HepG2 (cell line): ENCODE data around the gene SLC16A5. TPM values are rescaled to one million over a fixed set of nuclear protein-coding genes. Genes with fewer than 3 reads are reported as not detected.

Experiments used
- AHDC1 ChIP-seq: sonication (generic); formaldehyde crosslinking; IDR thresholded peaks from 2 replicates; pipeline ENCODE4 v1.5.1; 2020; ENCODE audit warnings: mild to moderate bottlenecking, missing genetic modification reagents, borderline replicate concordance
- ATF7 ChIP-seq, 2 experiments: fragments of 450-650 bp in 1 of 2; sonication (generic) in 1 of 2; formaldehyde crosslinking in 1 of 2; IDR thresholded peaks; 2 replicates each; pipeline versions ENCODE4 v1.4.0 to v1.6.1; 2016 to 2020; ENCODE audit warnings: antibody characterized with exemption in 1 of 2, mild to moderate bottlenecking in 1 of 2, missing genetic modification reagents in 1 of 2
- CBFB ChIP-seq: sonication (generic); formaldehyde crosslinking; IDR thresholded peaks from 2 replicates; pipeline ENCODE4 v1.4.0; 2020; ENCODE audit warnings: missing genetic modification reagents
- HOXD1 ChIP-seq: sonication (generic); formaldehyde crosslinking; IDR thresholded peaks from 2 replicates; pipeline ENCODE4 v1.5.0; 2020; ENCODE audit warnings: missing genetic modification reagents
- KDM1A ChIP-seq: IDR thresholded peaks from 2 replicates; pipeline ENCODE4 v1.6.1; 2016; ENCODE audit warnings: missing compliant biosample characterization
- PAWR ChIP-seq: sonication (generic); formaldehyde crosslinking; IDR thresholded peaks from 2 replicates; pipeline ENCODE4 v1.4.0; 2020; ENCODE audit warnings: missing genetic modification reagents, mild to moderate bottlenecking, borderline replicate concordance
- REL ChIP-seq: sonication (generic); formaldehyde crosslinking; conservative IDR thresholded peaks from 2 replicates; pipeline ENCODE4 v1.8.0; 2022; ENCODE audit warnings: mild to moderate bottlenecking, missing genetic modification reagents, moderate library complexity
- SALL2 ChIP-seq: sonication (generic); formaldehyde crosslinking; IDR thresholded peaks from 2 replicates; pipeline ENCODE4 v1.8.1; 2023; ENCODE audit warnings: mild to moderate bottlenecking, missing genetic modification reagents, inconsistent platforms
- SPEN ChIP-seq: sonication (generic); formaldehyde crosslinking; IDR thresholded peaks from 2 replicates; pipeline ENCODE4 v1.5.1; 2020; ENCODE audit warnings: low read depth, mild to moderate bottlenecking, missing genetic modification reagents
- ZFP1 ChIP-seq: IDR thresholded peaks from 2 replicates; pipeline ENCODE4 v1.6.1; 2016
- ZFP37 ChIP-seq: sonication (generic); formaldehyde crosslinking; IDR thresholded peaks from 2 replicates; pipeline ENCODE4 v1.4.0; 2020; ENCODE audit warnings: missing genetic modification reagents, borderline replicate concordance
- ZFP91 ChIP-seq: sonication (generic); formaldehyde crosslinking; IDR thresholded peaks from 2 replicates; pipeline ENCODE4 v1.9.0; 2022; ENCODE audit warnings: missing genetic modification reagents, mild to moderate bottlenecking, borderline replicate concordance
- ZMYM3 ChIP-seq: sonication (generic); formaldehyde crosslinking; IDR thresholded peaks from 2 replicates; pipeline ENCODE4 v1.5.1; 2020; ENCODE audit warnings: mild to moderate bottlenecking, missing genetic modification reagents
- ZNF160 ChIP-seq: sonication (generic); formaldehyde crosslinking; IDR thresholded peaks from 2 replicates; pipeline ENCODE4 v1.8.0; 2022; ENCODE audit warnings: mild to moderate bottlenecking, inconsistent platforms, missing genetic modification reagents
- ZNF33A ChIP-seq: sonication (generic); formaldehyde crosslinking; IDR thresholded peaks from 2 replicates; pipeline ENCODE4 v1.5.1; 2020; ENCODE audit warnings: missing genetic modification reagents, mild to moderate bottlenecking, moderate library complexity, borderline replicate concordance
- ZNF468 ChIP-seq: sonication (generic); formaldehyde crosslinking; IDR thresholded peaks from 2 replicates; pipeline ENCODE4 v1.8.0; 2022; ENCODE audit warnings: mild to moderate bottlenecking, moderate library complexity, missing genetic modification reagents
- ZNF557 ChIP-seq: sonication (generic); formaldehyde crosslinking; IDR thresholded peaks from 2 replicates; pipeline ENCODE4 v1.4.0; 2020; ENCODE audit warnings: missing genetic modification reagents
- ZNF639 ChIP-seq: conservative IDR thresholded peaks from 2 replicates; pipeline ENCODE4 v1.6.1; 2018; ENCODE audit warnings: missing genetic modification reagents
- ZNF841 ChIP-seq: sonication (generic); formaldehyde crosslinking; IDR thresholded peaks from 2 replicates; pipeline ENCODE4 v1.8.1; 2023; ENCODE audit warnings: missing genetic modification reagents, borderline replicate concordance
- polyA plus RNA-seq, 8 experiments: library from polyadenylated mRNA; depleted of rRNA in 3 of 8; stranded (reverse) in 7 of 8; unstranded in 1 of 8; fragments of >200 nt; fragmentation: Illumina TruSeq in 4 of 8; extraction: Trizol in 4 of 8; gene quantifications; 2 replicates each; pipeline versions ENCODE4 v1.2.1 to v1.2.3, GENCODE V29; 2011 to 2016; ENCODE audit warnings: low read depth in 4 of 8, missing spikeins in 1 of 8, mixed read lengths in 1 of 8; ENCODE audit not compliant: insufficient read depth in 1 of 8
- total RNA-seq, 5 experiments: library from RNA; depleted of rRNA; stranded (reverse); fragments of >200 nt; fragmentation: Illumina TruSeq; extraction: Trizol; gene quantifications; 2 replicates each; pipeline ENCODE4 v1.2.3, GENCODE V29; 2016; ENCODE audit warnings: low read depth in 1 of 5

Gene SLC16A5
- total and polyA plus RNA-seq, 2 of the 13 experiments (the other 11 are each of a cell fraction or from before 2014, with no cell fraction given): 0.69 to 5.6 TPM

- TF ChIP-seq ZFP37 (CRISPR knock-in tag) (0 out of 2 replicates have a peak, but pooled peaks have one; percentile 65), ZFP91 (peak; percentile 7; the same call in 1 of the 2 replicates), ZNF639 (CRISPR knock-in tag) (peak; percentile 60; the same call in 1 of the 2 replicates), ZNF557 (CRISPR knock-in tag) (no peak), ZNF468 (CRISPR knock-in tag) (no peak), ZNF841 (CRISPR knock-in tag) (no peak), HOXD1 (CRISPR knock-in tag) (peak; percentile 35; the same call in 1 of the 2 replicates), AHDC1 (CRISPR knock-in tag) (0 out of 2 replicates have a peak, but pooled peaks have one; percentile 20), REL (CRISPR knock-in tag) (no peak), KDM1A (peak; percentile 10; the same call in 1 of the 2 replicates), CBFB (CRISPR knock-in tag) (no peak; the same call in 1 of the 2 replicates), ZFP1 (CRISPR knock-in tag) (no peak), PAWR (CRISPR knock-in tag) (no peak), ZNF33A (CRISPR knock-in tag) (no peak), ZNF160 (CRISPR knock-in tag) (0 out of 2 replicates have a peak, but pooled peaks have one; percentile 32), ZMYM3 (CRISPR knock-in tag) (no peak), SPEN (CRISPR knock-in tag) (no peak), SALL2 (CRISPR knock-in tag) (peak; percentile 42; the same call in 1 of the 2 replicates), ATF7 (IDR thresholded peaks at IDR 0.05) (no peak), ATF7 (CRISPR knock-in tag; IDR thresholded peaks at IDR 0.05) (no peak)
Measured at GRCh38 chr17:75087558-75088453, at the start of gene SLC16A5 (continued).
